HepG2 (cell line): ENCODE results near the gene NKIRAS1. TPM values are rescaled to one million over a fixed set of nuclear protein-coding genes. Genes with fewer than 3 reads are reported as not detected.

ENCODE experiments used
- AHR ChIP-seq: IDR thresholded peaks from 2 replicates; pipeline ENCODE4 v1.6.1; 2018; ENCODE audit warnings: missing genetic modification reagents, missing compliant biosample characterization
- BORCS8-MEF2B ChIP-seq: sonication (generic); formaldehyde crosslinking; IDR thresholded peaks from 2 replicates; pipeline ENCODE4 v1.8.0; 2022; ENCODE audit warnings: mild to moderate bottlenecking, missing genetic modification reagents
- CAMTA2 ChIP-seq: sonication (generic); formaldehyde crosslinking; IDR thresholded peaks from 2 replicates; pipeline ENCODE4 v1.4.0; 2020; ENCODE audit warnings: mild to moderate bottlenecking, missing genetic modification reagents, borderline replicate concordance
- HNF4G ChIP-seq, 2 experiments: sonication (generic) in 1 of 2; formaldehyde crosslinking in 1 of 2; IDR thresholded peaks; 2 replicates each; pipeline versions ENCODE4 v1.4.0 to v1.6.1; 2011 to 2020; ENCODE audit warnings: borderline replicate concordance in 2 of 2, low read depth in 2 of 2, mild to moderate bottlenecking in 2 of 2, low read length in 1 of 2, missing genetic modification reagents in 1 of 2, moderate library complexity in 1 of 2
- KDM3A ChIP-seq: IDR thresholded peaks from 2 replicates; pipeline ENCODE4 v1.6.1; 2018; ENCODE audit warnings: low read depth, missing compliant biosample characterization
- KDM5B ChIP-seq: sonication (generic); formaldehyde crosslinking; IDR thresholded peaks from 2 replicates; pipeline ENCODE4 v1.4.0; 2020; ENCODE audit warnings: missing genetic modification reagents, mild to moderate bottlenecking, borderline replicate concordance
- MIXL1 ChIP-seq: IDR thresholded peaks from 2 replicates; pipeline ENCODE4 v1.6.1; 2016
- RAD51 ChIP-seq: fragments of 450-650 bp; IDR thresholded peaks from 2 replicates; pipeline ENCODE4 v1.6.1; 2016; ENCODE audit warnings: borderline replicate concordance
- RXRB ChIP-seq: IDR thresholded peaks from 2 replicates; pipeline ENCODE4 v1.6.1; 2016; ENCODE audit warnings: borderline replicate concordance, missing genetic modification reagents, missing compliant biosample characterization
- ZFP41 ChIP-seq: sonication (generic); formaldehyde crosslinking; IDR thresholded peaks from 2 replicates; pipeline ENCODE4 v1.4.0; 2020; ENCODE audit warnings: mild to moderate bottlenecking, missing genetic modification reagents, borderline replicate concordance
- ZNF234 ChIP-seq: sonication (generic); formaldehyde crosslinking; conservative IDR thresholded peaks from 2 replicates; pipeline ENCODE4 v1.5.1; 2020; ENCODE audit warnings: mild to moderate bottlenecking, missing genetic modification reagents
- ZNF256 ChIP-seq: sonication (generic); formaldehyde crosslinking; conservative IDR thresholded peaks from 2 replicates; pipeline ENCODE4 v1.4.0; 2020; ENCODE audit warnings: missing genetic modification reagents
- ZNF292 ChIP-seq: sonication (generic); formaldehyde crosslinking; IDR thresholded peaks from 2 replicates; pipeline ENCODE4 v1.8.1; 2022; ENCODE audit warnings: mild to moderate bottlenecking, low read depth, missing genetic modification reagents, borderline replicate concordance
- ZNF788 ChIP-seq: sonication (generic); formaldehyde crosslinking; IDR thresholded peaks from 2 replicates; pipeline ENCODE4 v1.5.0; 2020; ENCODE audit warnings: mild to moderate bottlenecking, missing genetic modification reagents, borderline replicate concordance
- ZSCAN30 ChIP-seq: sonication (generic); formaldehyde crosslinking; IDR thresholded peaks from 2 replicates; pipeline ENCODE4 v1.5.0; 2020; ENCODE audit warnings: mild to moderate bottlenecking, missing genetic modification reagents
- polyA plus RNA-seq, 8 experiments: library from polyadenylated mRNA; depleted of rRNA in 3 of 8; stranded (reverse) in 7 of 8; unstranded in 1 of 8; fragments of >200 nt; fragmentation: Illumina TruSeq in 4 of 8; extraction: Trizol in 4 of 8; gene quantifications; 2 replicates each; pipeline versions ENCODE4 v1.2.1 to v1.2.3, GENCODE V29; 2011 to 2016; ENCODE audit warnings: low read depth in 4 of 8, missing spikeins in 1 of 8, mixed read lengths in 1 of 8; ENCODE audit not compliant: insufficient read depth in 1 of 8
- total RNA-seq, 5 experiments: library from RNA; depleted of rRNA; stranded (reverse); fragments of >200 nt; fragmentation: Illumina TruSeq; extraction: Trizol; gene quantifications; 2 replicates each; pipeline ENCODE4 v1.2.3, GENCODE V29; 2016; ENCODE audit warnings: low read depth in 1 of 5
- TF ChIP-seq, protein P1 (sequence below): sonication (generic); formaldehyde crosslinking; IDR thresholded peaks from 2 replicates; pipeline ENCODE4 v1.4.0; 2020; ENCODE audit warnings: missing genetic modification reagents
- TF ChIP-seq, protein P2 (sequence below): sonication (generic); formaldehyde crosslinking; IDR thresholded peaks from 2 replicates; pipeline ENCODE4 v1.8.0; 2022; ENCODE audit warnings: missing genetic modification reagents, mild to moderate bottlenecking, moderate library complexity, borderline replicate concordance
- TF ChIP-seq, protein P3 (sequence below): sonication (generic); formaldehyde crosslinking; IDR thresholded peaks from 2 replicates; pipeline ENCODE4 v1.9.0; 2021; ENCODE audit warnings: missing genetic modification reagents, borderline replicate concordance
- TF ChIP-seq, protein P4 (sequence below): IDR thresholded peaks from 2 replicates; pipeline ENCODE4 v1.6.1; 2016; ENCODE audit warnings: missing biosample characterization, missing genetic modification reagents, low read depth
- TF ChIP-seq, protein P5 (sequence below): IDR thresholded peaks from 2 replicates; pipeline ENCODE4 v1.6.1; 2018; ENCODE audit warnings: missing genetic modification reagents, mild to moderate bottlenecking, missing compliant biosample characterization
- TF ChIP-seq, protein P6 (sequence below): sonication (generic); formaldehyde crosslinking; IDR thresholded peaks from 2 replicates; pipeline ENCODE4 v1.4.0; 2020; ENCODE audit warnings: missing genetic modification reagents

The NKIRAS1 gene
- total and polyA plus RNA-seq, 2 of the 13 experiments (the other 11 are each of a cell fraction or from before 2014, with no cell fraction given): 4.3 to 8.0 TPM

DNA sequence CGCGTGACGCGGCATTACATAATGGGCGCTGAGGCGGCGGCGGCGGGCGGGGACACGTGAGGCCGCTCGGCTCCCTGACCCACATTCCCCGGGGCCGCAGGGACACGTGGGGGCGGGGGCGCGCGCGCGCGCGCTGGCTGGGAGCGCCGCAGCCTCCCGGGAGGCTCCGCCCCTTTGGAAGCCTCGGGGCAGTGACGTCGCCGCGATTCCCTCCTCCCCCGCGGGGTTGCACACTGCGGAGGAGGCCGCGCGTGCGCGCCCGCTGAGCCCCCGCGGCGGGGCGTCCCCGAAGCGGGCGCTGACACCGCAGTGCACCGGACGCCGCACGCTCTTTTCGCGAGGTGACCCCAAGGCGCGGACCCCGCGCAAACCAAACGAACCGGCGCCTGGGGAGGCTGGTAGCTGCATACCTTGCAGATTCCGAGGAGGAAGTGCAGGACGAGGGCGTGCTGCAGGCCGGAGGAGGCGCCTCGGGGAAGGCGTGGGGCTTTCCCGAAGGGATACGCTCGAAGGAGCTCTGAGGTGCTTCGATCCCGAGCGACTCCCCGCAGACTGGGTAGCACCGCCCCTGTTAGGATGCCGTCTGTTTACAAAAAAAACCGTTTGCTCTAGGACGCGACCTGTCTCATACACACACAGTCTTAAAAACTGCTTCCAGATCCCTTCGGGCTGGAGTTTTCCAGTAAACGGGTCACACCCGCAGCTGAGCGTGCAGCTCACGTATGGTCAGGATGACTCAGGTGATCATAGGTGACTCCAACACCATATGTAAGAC, 29.3 kb upstream of the NKIRAS1 start (continued):
- no peak for TF ChIP-seq AHR (CRISPR knock-in tag)
- TF ChIP-seq ZSCAN30 (CRISPR knock-in tag): no peak
- TF ChIP-seq, protein P1, sequence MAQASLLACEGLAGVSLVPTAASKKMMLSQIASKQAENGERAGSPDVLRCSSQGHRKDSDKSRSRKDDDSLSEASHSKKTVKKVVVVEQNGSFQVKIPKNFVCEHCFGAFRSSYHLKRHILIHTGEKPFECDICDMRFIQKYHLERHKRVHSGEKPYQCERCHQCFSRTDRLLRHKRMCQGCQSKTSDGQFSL (CRISPR knock-in tag): no peak
- TF ChIP-seq, protein P2, sequence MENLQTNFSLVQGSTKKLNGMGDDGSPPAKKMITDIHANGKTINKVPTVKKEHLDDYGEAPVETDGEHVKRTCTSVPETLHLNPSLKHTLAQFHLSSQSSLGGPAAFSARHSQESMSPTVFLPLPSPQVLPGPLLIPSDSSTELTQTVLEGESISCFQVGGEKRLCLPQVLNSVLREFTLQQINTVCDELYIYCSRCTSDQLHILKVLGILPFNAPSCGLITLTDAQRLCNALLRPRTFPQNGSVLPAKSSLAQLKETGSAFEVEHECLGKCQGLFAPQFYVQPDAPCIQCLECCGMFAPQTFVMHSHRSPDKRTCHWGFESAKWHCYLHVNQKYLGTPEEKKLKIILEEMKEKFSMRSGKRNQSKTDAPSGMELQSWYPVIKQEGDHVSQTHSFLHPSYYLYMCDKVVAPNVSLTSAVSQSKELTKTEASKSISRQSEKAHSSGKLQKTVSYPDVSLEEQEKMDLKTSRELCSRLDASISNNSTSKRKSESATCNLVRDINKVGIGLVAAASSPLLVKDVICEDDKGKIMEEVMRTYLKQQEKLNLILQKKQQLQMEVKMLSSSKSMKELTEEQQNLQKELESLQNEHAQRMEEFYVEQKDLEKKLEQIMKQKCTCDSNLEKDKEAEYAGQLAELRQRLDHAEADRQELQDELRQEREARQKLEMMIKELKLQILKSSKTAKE: peak; percentile 74
- TF ChIP-seq ZNF256 (CRISPR knock-in tag): no peak
- TF ChIP-seq KDM3A: no peak
- TF ChIP-seq, protein P3, sequence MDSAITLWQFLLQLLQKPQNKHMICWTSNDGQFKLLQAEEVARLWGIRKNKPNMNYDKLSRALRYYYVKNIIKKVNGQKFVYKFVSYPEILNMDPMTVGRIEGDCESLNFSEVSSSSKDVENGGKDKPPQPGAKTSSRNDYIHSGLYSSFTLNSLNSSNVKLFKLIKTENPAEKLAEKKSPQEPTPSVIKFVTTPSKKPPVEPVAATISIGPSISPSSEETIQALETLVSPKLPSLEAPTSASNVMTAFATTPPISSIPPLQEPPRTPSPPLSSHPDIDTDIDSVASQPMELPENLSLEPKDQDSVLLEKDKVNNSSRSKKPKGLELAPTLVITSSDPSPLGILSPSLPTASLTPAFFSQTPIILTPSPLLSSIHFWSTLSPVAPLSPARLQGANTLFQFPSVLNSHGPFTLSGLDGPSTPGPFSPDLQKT (CRISPR knock-in tag): no peak
- peak; percentile 54; the same call in 1 of the 2 replicates for TF ChIP-seq RXRB (CRISPR knock-in tag)
- TF ChIP-seq MIXL1 (CRISPR knock-in tag): no peak
- TF ChIP-seq ZNF234 (CRISPR knock-in tag): peak; percentile 76; the same call in 1 of the 2 replicates
- peak; percentile 65 for TF ChIP-seq BORCS8-MEF2B (CRISPR knock-in tag)
- peak; percentile 72; the same call in 1 of the 2 replicates for TF ChIP-seq ZFP41 (CRISPR knock-in tag)
- no peak for TF ChIP-seq RAD51
- no peak for TF ChIP-seq CAMTA2 (CRISPR knock-in tag)
- peak; percentile 92; the same call in 1 of the 2 replicates for TF ChIP-seq KDM5B
- TF ChIP-seq ZNF788 (CRISPR knock-in tag): peak; percentile 75
- TF ChIP-seq, protein P4, sequence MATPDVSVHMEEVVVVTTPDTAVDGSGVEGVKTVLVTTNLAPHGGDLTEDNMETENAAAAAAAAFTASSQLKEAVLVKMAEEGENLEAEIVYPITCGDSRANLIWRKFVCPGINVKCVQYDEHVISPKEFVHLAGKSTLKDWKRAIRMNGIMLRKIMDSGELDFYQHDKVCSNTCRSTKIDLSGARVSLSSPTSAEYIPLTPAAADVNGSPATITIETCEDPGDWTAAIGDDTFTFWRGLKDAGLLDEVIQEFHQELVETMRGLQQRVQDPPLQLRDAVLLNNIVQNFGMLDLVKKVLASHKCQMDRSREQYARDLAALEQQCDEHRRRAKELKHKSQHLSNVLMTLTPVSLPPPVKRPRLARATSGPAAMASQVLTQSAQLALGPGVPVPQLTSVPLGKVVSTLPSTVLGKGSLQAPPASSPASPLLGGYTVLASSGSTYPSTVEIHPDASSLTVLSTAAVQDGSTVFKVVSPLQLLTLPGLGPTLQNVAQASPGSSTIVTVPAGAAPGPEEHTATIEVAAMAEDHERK (CRISPR knock-in tag): peak; percentile 38; the same call in 1 of the 2 replicates
- peak; percentile 81; the same call in 1 of the 2 replicates for TF ChIP-seq ZNF292 (CRISPR knock-in tag)
- TF ChIP-seq, protein P5, sequence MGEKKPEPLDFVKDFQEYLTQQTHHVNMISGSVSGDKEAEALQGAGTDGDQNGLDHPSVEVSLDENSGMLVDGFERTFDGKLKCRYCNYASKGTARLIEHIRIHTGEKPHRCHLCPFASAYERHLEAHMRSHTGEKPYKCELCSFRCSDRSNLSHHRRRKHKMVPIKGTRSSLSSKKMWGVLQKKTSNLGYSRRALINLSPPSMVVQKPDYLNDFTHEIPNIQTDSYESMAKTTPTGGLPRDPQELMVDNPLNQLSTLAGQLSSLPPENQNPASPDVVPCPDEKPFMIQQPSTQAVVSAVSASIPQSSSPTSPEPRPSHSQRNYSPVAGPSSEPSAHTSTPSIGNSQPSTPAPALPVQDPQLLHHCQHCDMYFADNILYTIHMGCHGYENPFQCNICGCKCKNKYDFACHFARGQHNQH (CRISPR knock-in tag): peak; percentile 41; the same call in 1 of the 2 replicates
- TF ChIP-seq HNF4G (IDR thresholded peaks at IDR 0.05; ENCODE audit: borderline replicate concordance, low read depth, low read length): no peak
- peak; percentile 16; the same call in 1 of the 2 replicates for TF ChIP-seq HNF4G (CRISPR knock-in tag; IDR thresholded peaks at IDR 0.05; ENCODE audit: borderline replicate concordance, low read depth)
- TF ChIP-seq, protein P6, sequence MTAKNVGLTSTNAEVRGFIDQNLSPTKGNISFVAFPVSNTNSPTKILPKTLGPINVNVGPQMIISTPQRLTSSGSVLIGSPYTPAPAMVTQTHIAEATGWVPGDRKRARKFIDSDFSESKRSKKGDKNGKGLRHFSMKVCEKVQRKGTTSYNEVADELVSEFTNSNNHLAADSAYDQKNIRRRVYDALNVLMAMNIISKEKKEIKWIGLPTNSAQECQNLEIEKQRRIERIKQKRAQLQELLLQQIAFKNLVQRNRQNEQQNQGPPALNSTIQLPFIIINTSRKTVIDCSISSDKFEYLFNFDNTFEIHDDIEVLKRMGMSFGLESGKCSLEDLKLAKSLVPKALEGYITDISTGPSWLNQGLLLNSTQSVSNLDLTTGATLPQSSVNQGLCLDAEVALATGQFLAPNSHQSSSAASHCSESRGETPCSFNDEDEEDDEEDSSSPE (CRISPR knock-in tag): peak; percentile 78; the same call in 1 of the 2 replicates
